H1 (cell line): Measurements from ENCODE around the gene LHPP. TPM values are rescaled to one million over a fixed set of nuclear protein-coding genes. Genes with fewer than 3 reads are reported as not detected.
A peak's percentile ranks its signal among the peaks of the same experiment; 100 is the strongest.

Experiments
- CTCF ChIA-PET: fragments of 300-600 bp; sonication (Branson Sonifier 250); formaldehyde crosslinking; loops from one replicate; lab custom pipeline; 2021; ENCODE audit not compliant: partially characterized antibody; lab: Charles Lee
- POLR2A ChIA-PET: fragments of 300-600 bp; sonication (Branson Sonifier 250); formaldehyde crosslinking; loops from one replicate; lab custom pipeline; 2021; ENCODE audit warnings: inconsistent platforms; ENCODE audit not compliant: partially characterized antibody; lab: Charles Lee
- DNase-seq, 2 experiments: peaks; one replicate each; pipeline versions ENCODE4 v3.0.0 to v3.0.0-alpha.2; 2010 to 2022; ENCODE audit warnings: low spot score in 2 of 2, low read depth in 1 of 2, mixed read lengths in 1 of 2
- FAIRE-seq: peaks from 2 replicates; lab custom pipeline; 2011; peaks lifted over from hg19 to GRCh38; lab: Jason Lieb, UNC
- H2AFZ ChIP-seq: 2 replicates; pipeline ENCODE4 v1.8.1; 2012; ENCODE audit warnings: low read length, inconsistent platforms
- H2AK5ac ChIP-seq: 2 replicates; pipeline ENCODE4 v1.6.1; 2013; ENCODE audit warnings: low read depth, low read length
- H2BK120ac ChIP-seq: replicated peaks from 2 replicates; pipeline ENCODE3; 2013; ENCODE audit warnings: low read depth, low read length, inconsistent platforms
- H2BK12ac ChIP-seq: 2 replicates; pipeline ENCODE4 v1.6.1; 2013; ENCODE audit warnings: low read depth, low read length
- H2BK15ac ChIP-seq: 2 replicates; pipeline ENCODE4 v1.6.1; 2013; ENCODE audit warnings: low read length
- H2BK20ac ChIP-seq: 2 replicates; pipeline ENCODE4 v1.6.1; 2013; ENCODE audit warnings: low read length
- H2BK5ac ChIP-seq: 2 replicates; pipeline ENCODE4 v1.6.1; 2013; ENCODE audit warnings: low read depth, low read length
- H3K14ac ChIP-seq: 2 replicates; pipeline ENCODE4 v1.6.1; 2013; ENCODE audit warnings: inconsistent platforms; ENCODE audit not compliant: insufficient read length
- H3K18ac ChIP-seq: 2 replicates; pipeline ENCODE4 v1.6.1; 2013; ENCODE audit warnings: low read length; ENCODE audit errors: extremely low read depth
- H3K23ac ChIP-seq: 2 replicates; pipeline ENCODE4 v1.6.1; 2013; ENCODE audit warnings: inconsistent platforms; ENCODE audit not compliant: insufficient read length
- H3K23me2 ChIP-seq: 2 replicates; pipeline ENCODE4 v1.6.1; 2013; ENCODE audit warnings: low read depth, low read length
- H3K27ac ChIP-seq: 2 replicates; pipeline ENCODE4 v1.6.1; 2011; ENCODE audit warnings: low read depth, low read length, inconsistent platforms
- H3K27me3 ChIP-seq, 4 experiments: replicated peaks in 1 of 4; 1 replicate in 1 of 4; 2 replicates in 3 of 4; pipeline versions ENCODE4 v1.6.1 to v1.8.1; 2011 to 2013; ENCODE audit warnings: low read length in 3 of 4, mild to moderate bottlenecking in 3 of 4, inconsistent platforms in 2 of 4, mixed read lengths in 2 of 4, moderate library complexity in 1 of 4; ENCODE audit not compliant: control insufficient read depth in 3 of 4, insufficient read depth in 3 of 4; ENCODE audit errors: extremely low read depth in 1 of 4
- H3K36me3 ChIP-seq, 4 experiments: 2 replicates each; pipeline versions ENCODE4 v1.6.1 to v1.8.1; 2011 to 2013; ENCODE audit warnings: mild to moderate bottlenecking in 4 of 4, low read length in 3 of 4, moderate library complexity in 2 of 4, control low read depth in 1 of 4, inconsistent platforms in 1 of 4; ENCODE audit not compliant: insufficient read depth in 4 of 4, control insufficient read depth in 2 of 4
- H3K4ac ChIP-seq: replicated peaks from 2 replicates; pipeline ENCODE3; 2013; ENCODE audit warnings: low read length, low read depth, mixed read lengths, inconsistent platforms; ENCODE audit not compliant: insufficient read length
- H3K4me1 ChIP-seq, 4 experiments: replicated peaks in 1 of 4; 1 replicate in 1 of 4; 2 replicates in 3 of 4; pipeline versions ENCODE4 v1.6.1 to v1.8.1; 2011 to 2013; ENCODE audit warnings: low read length in 3 of 4, inconsistent platforms in 2 of 4, mixed read lengths in 1 of 4; ENCODE audit not compliant: insufficient read depth in 4 of 4, control insufficient read depth in 3 of 4
- H3K4me2 ChIP-seq, 2 experiments: 2 replicates each; pipeline versions ENCODE4 v1.6.1 to v1.8.1; 2011 to 2013; ENCODE audit warnings: low read depth in 2 of 2, low read length in 2 of 2, control low read depth in 1 of 2, inconsistent platforms in 1 of 2, mild to moderate bottlenecking in 1 of 2; ENCODE audit not compliant: insufficient read depth in 1 of 2
- H3K4me3 ChIP-seq, 4 experiments: fragments of 200-600, 300-600 bp in 1 of 4; sonication (generic), shearing (Covaris generic), sonication (Bioruptor Twin) in 1 of 4; 2 replicates each; pipeline versions ENCODE4 v1.5.1 to v1.8.1; 2011 to 2016; ENCODE audit warnings: low read length in 4 of 4, low read depth in 3 of 4, control low read depth in 2 of 4, inconsistent platforms in 2 of 4, mild to moderate bottlenecking in 2 of 4, mixed read lengths in 1 of 4, moderate library complexity in 1 of 4; ENCODE audit not compliant: insufficient read depth in 2 of 4; ENCODE audit errors: extremely low read depth in 1 of 4
- H3K56ac ChIP-seq: replicated peaks from 2 replicates; pipeline ENCODE3; 2013; ENCODE audit warnings: low read depth, mild to moderate bottlenecking, mixed read lengths, low read length, inconsistent platforms; ENCODE audit not compliant: insufficient read length
- H3K79me1 ChIP-seq: 2 replicates; pipeline ENCODE4 v1.6.1; 2013; ENCODE audit warnings: low read depth, low read length, control low read depth
- H3K79me2 ChIP-seq, 2 experiments: 2 replicates each; pipeline versions ENCODE4 v1.6.1 to v1.8.1; 2012 to 2013; ENCODE audit warnings: low read length in 2 of 2, mild to moderate bottlenecking in 2 of 2, inconsistent platforms in 1 of 2; ENCODE audit not compliant: insufficient read depth in 2 of 2, control insufficient read depth in 1 of 2
- H3K9ac ChIP-seq, 4 experiments: replicated peaks in 1 of 4; 1 replicate in 1 of 4; 2 replicates in 3 of 4; pipeline versions ENCODE4 v1.6.1 to v1.8.1; 2011 to 2013; ENCODE audit warnings: low read depth in 3 of 4, low read length in 3 of 4, control low read depth in 2 of 4, mild to moderate bottlenecking in 2 of 4, moderate library complexity in 2 of 4, inconsistent platforms in 1 of 4; ENCODE audit errors: extremely low read depth in 1 of 4
- H3K9me3 ChIP-seq, 2 experiments: 2 replicates each; pipeline versions ENCODE4 v1.6.1 to v1.8.1; 2012 to 2013; ENCODE audit warnings: mild to moderate bottlenecking in 2 of 2, moderate library complexity in 2 of 2, control low read depth in 1 of 2, inconsistent platforms in 1 of 2, low read depth in 1 of 2, low read length in 1 of 2, mixed read lengths in 1 of 2; ENCODE audit not compliant: insufficient read depth in 2 of 2
- H4K20me1 ChIP-seq, 2 experiments: replicated peaks in 1 of 2; 2 replicates each; pipeline versions ENCODE3 to v1.8.1; 2011 to 2013; ENCODE audit warnings: inconsistent platforms in 2 of 2, low read length in 2 of 2, mild to moderate bottlenecking in 1 of 2; ENCODE audit not compliant: insufficient read depth in 2 of 2, control insufficient read depth in 1 of 2
- H4K5ac ChIP-seq: 2 replicates; pipeline ENCODE4 v1.6.1; 2013; ENCODE audit warnings: low read length, low read depth, mixed read lengths, inconsistent platforms; ENCODE audit not compliant: insufficient read length
- H4K8ac ChIP-seq: 2 replicates; pipeline ENCODE4 v1.8.0; 2013; ENCODE audit warnings: mild to moderate bottlenecking, moderate library complexity, low read length, inconsistent platforms; ENCODE audit not compliant: insufficient read depth; ENCODE audit errors: extremely low read depth
- H4K91ac ChIP-seq: replicated peaks from 2 replicates; pipeline ENCODE3; 2013; ENCODE audit warnings: low read length, mixed read lengths, inconsistent platforms; ENCODE audit not compliant: insufficient read length
- KDM1A ChIP-seq: fragments of 200-600, 300-600 bp; sonication (generic); IDR thresholded peaks from 2 replicates; pipeline ENCODE4 v1.7.1; 2016; ENCODE audit warnings: mild to moderate bottlenecking, low read length, borderline replicate concordance
- KDM4A ChIP-seq: IDR thresholded peaks from one replicate; pipeline ENCODE4 v1.7.1; 2012; ENCODE audit warnings: low read depth, mild to moderate bottlenecking, moderate library complexity, low read length, inconsistent platforms; ENCODE audit not compliant: severe bottlenecking
- PHF8 ChIP-seq: fragments of 200-600 bp; sonication (generic); conservative IDR thresholded peaks from 2 replicates; pipeline ENCODE4 v1.7.1; 2012; ENCODE audit warnings: low read depth, mild to moderate bottlenecking, inconsistent platforms, low read length, moderate library complexity
- TAF1 ChIP-seq: IDR thresholded peaks from 2 replicates; pipeline ENCODE4 v1.6.1; 2011; ENCODE audit warnings: mild to moderate bottlenecking, low read depth, low read length
- WGBS, 2 experiments: shearing (Covaris generic) in 1 of 2; methylation state at CpG; one replicate each; pipeline versions ENCODE4 v1.1.6 to v1.1.7; 2013 to 2015; ENCODE audit warnings: low lambda C conversion rate in 2 of 2, mixed read lengths in 2 of 2, inconsistent platforms in 1 of 2, low coverage in 1 of 2, missing lambda C conversion rate in 1 of 2; ENCODE audit not compliant: insufficient replicate concordance in 2 of 2, insufficient coverage in 1 of 2, insufficient read length in 1 of 2; ENCODE audit errors: extremely low coverage in 1 of 2, missing lambda C conversion rate in 1 of 2; 5-methylcytosine and 5-hydroxymethylcytosine counted together
- polyA plus RNA-seq, 7 experiments: library from polyadenylated mRNA; depleted of rRNA in 3 of 7; stranded (reverse) in 5 of 7; unstranded in 2 of 7; fragments of >200 nt in 5 of 7; fragments of 200-250 nt in 2 of 7; gene quantifications; 1 replicate in 5 of 7; 2 replicates in 1 of 7; 4 replicates in 1 of 7; pipeline versions ENCODE4 v1.2.1 to v1.2.3, GENCODE V29; 2011 to 2013; ENCODE audit warnings: missing spikeins in 2 of 7, mixed read lengths in 2 of 7
- total RNA-seq: library from RNA; stranded (reverse); fragmentation: NEBNext Ultra II Directional; extraction: Animal tissue kit (Norgen Biotek cat#: 25700); gene quantifications from 2 replicates; pipeline ENCODE4 v1.2.1, GENCODE V29; 2021
- TF ChIP-seq, protein P1 (sequence below): IDR thresholded peaks from 2 replicates; pipeline ENCODE4 v1.6.1; 2012; ENCODE audit warnings: inconsistent platforms
- TF ChIP-seq, protein P2 (sequence below): IDR thresholded peaks from 2 replicates; pipeline ENCODE4 v1.6.1; 2011; ENCODE audit warnings: low read length, improper control_type of control experiment
- TF ChIP-seq, protein P3 (sequence below): IDR thresholded peaks from 2 replicates; pipeline ENCODE4 v1.6.1; 2011; ENCODE audit warnings: low read depth, mild to moderate bottlenecking, low read length; ENCODE audit not compliant: insufficient read depth

The LHPP gene
- total and polyA plus RNA-seq, 2 of the 8 experiments (the other 6 are each of a cell fraction or from before 2014, with no cell fraction given) = 26.0 to 45.0 TPM

DNA sequence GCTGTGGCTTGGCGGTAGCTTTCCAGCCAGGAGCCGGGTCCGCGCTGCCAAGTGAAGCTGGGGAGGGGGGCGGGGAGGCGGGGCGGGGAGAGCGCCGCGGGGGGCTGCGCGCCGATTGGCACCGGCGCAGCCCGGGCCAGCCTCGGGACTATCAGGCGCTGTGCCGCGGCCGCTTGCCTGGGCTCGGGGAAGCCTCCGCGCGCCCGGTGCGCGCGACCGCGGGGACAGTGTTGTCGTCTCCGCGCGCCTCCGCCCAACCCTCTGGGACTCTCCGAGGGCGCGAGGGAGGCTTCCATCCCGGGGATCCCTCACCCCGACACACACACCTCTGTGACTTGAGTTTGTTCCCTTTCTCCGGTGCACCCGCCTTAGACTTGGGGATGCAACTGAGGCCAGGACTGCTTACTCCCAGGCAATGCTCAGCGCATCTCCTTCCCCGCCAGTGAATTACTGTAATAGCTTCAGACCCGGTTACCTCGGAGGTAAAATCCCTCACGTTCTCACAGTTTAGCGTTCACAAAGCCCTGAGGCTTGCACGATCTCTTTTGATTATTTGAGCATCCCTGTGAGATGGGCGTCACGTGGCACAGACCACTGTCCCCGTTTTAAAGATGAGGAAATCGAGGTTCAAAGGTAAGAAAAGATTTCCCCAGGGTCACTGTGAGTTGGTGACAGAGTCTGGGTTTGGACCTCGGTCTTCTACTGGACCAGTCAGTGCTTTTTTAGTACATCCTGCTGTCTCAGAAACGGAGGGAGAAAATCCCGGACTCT lies 11.4 kb upstream of the LHPP start, which contains the start of gene NKX1-2:
NKX1-2 (minus strand) TSS at position 24 of the 771 bp plus-strand sequence. CDS start 92 bp downstream, outside the sequence.
- POLR2A ChIA-PET = interaction anchor here (0.6 to 6.5 kb wide), 7 partner anchors 11 to 44 kb away, joined by 3 to 43 read pairs (median 4); partner anchors contain the start of genes LHPP and OAT
- 10% methylated on average over 20 of the region's 57 CpGs; no CpG with 5 or more reads in 1 of the 2 experiments for WGBS, 2 experiments
- TF ChIP-seq KDM1A = peak; percentile 56; the same call in 1 of the 2 replicates
- 0 out of 2 replicates have a peak, but pooled peaks have one; percentile 38 for TF ChIP-seq TAF1
- TF ChIP-seq, protein P1, sequence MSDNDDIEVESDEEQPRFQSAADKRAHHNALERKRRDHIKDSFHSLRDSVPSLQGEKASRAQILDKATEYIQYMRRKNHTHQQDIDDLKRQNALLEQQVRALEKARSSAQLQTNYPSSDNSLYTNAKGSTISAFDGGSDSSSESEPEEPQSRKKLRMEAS = 0 out of 2 replicates have a peak, but pooled peaks have one; percentile 12
- TF ChIP-seq, protein P2, sequence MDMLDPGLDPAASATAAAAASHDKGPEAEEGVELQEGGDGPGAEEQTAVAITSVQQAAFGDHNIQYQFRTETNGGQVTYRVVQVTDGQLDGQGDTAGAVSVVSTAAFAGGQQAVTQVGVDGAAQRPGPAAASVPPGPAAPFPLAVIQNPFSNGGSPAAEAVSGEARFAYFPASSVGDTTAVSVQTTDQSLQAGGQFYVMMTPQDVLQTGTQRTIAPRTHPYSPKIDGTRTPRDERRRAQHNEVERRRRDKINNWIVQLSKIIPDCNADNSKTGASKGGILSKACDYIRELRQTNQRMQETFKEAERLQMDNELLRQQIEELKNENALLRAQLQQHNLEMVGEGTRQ = no peak
- TF ChIP-seq, protein P3, sequence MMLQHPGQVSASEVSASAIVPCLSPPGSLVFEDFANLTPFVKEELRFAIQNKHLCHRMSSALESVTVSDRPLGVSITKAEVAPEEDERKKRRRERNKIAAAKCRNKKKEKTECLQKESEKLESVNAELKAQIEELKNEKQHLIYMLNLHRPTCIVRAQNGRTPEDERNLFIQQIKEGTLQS = no peak
- peak; percentile 46 for TF ChIP-seq KDM4A
- TF ChIP-seq PHF8 = 0 out of 2 replicates have a peak, but pooled peaks have one; percentile 11

More for the DNA sequence above, 11.4 kb upstream of the LHPP start, which contains the start of gene NKX1-2:
- Histone ChIP-seq H3K14ac (peak within 1 kb of the TSS; percentile 99), H2AK5ac (no peak within 1 kb of the TSS; the same call in 1 of the 2 replicates), H4K5ac (peak within 1 kb of the TSS; percentile 39), H3K9me3 (no peaks in the 10 kb centered on the region), H4K91ac (peak within 1 kb of the TSS; percentile 85), H3K79me1 (no peaks in the 10 kb centered on the region), H3K56ac (peak within 1 kb of the TSS; percentile 37), H3K23ac (peak within 1 kb of the TSS; percentile 71), H2BK20ac (peak within 1 kb of the TSS; percentile 16), H3K27ac (no peak within 1 kb of the TSS), H3K79me2 (no peaks in the 10 kb centered on the region), H3K4me1 (peaks cover 17 to 39% (median 27%) of the 10 kb centered on the region in 4 experiments), H2BK12ac (peak within 1 kb of the TSS; percentile 76; the same call in 1 of the 2 replicates), H4K20me1 (peaks cover 0 to 15% of the 10 kb centered on the region in 2 experiments), H3K18ac (peak within 1 kb of the TSS; percentile 94), H4K8ac (peak within 1 kb of the TSS; percentile 68; the same call in 1 of the 2 replicates), H2AFZ (no peak within 1 kb of the TSS), H3K9ac (peak within 1 kb of the TSS in 3 of 4 experiments; percentile 16 to 45 (median 32); a peak in 5 of 7 replicates), H3K36me3 (peaks cover 0 to 2% (median 0%) of the 10 kb centered on the region in 4 experiments; a peak in 1 of 8 replicates), H2BK15ac (peak within 1 kb of the TSS; percentile 34; the same call in 1 of the 2 replicates), H3K4me3 (peak within 1 kb of the TSS; percentile 45 to 72 (median 66)), H3K4me2 (peak within 1 kb of the TSS; percentile 95 to 96), H2BK5ac (peak within 1 kb of the TSS; percentile 42; the same call in 1 of the 2 replicates), H3K27me3 (peaks cover 1 to 50% (median 38%) of the 10 kb centered on the region in 4 experiments), H3K4ac (peak within 1 kb of the TSS; percentile 96), H2BK120ac (peak within 1 kb of the TSS; percentile 88), H3K23me2 (peaks cover 23% of the 10 kb centered on the region)
- CTCF ChIA-PET = interaction anchor here (1.6 to 2.8 kb wide), 4 partner anchors 11 to 55 kb away, joined by 4 to 14 read pairs (median 10); partner anchors contain the start of gene LHPP
- peak in 1 of 2 experiments; percentile 89 for DNase-seq
- FAIRE-seq = no peak
